Stimulated activated CD8-positive, alpha-beta memory T cell treated with anti-CD3 and anti-CD28 coated beads, Interleukin-4, amount 100 ng/mL, for 1 hour (primary cell): ENCODE data around the gene LRRTM4.
"Not testable (repeated sequence)": the region's sequence is repeated elsewhere in the genome, so short reads cannot be mapped to it uniquely, and the experiment has no call there.

Experiments
- DNase-seq, 2 donors: peaks; one replicate each; pipeline ENCODE4 v3.0.0-alpha.2; 2020; ENCODE audit warnings: low read depth in 2 of 2, low spot score in 1 of 2

Gene LRRTM4

DNA sequence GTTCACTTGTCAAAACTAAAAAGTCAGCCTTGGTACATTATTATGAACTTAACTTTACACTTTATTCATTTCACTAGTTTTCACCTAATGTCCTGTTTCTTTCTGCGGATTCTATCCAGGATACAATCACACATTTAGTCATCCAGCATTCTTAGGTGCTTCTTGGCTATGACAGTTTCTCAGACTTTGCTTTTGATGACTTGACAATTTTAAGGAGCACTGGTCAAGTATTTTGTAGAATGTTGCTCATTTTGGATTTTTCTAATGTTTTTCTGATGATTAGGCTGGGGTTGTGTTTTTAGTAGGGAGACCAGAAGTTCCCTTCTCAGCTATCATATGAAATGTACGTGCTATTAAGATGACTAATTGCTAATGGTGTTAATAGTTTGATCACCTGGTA, 601.2 kb downstream of the LRRTM4 start:
- DNase-seq, result no peak

DNA sequence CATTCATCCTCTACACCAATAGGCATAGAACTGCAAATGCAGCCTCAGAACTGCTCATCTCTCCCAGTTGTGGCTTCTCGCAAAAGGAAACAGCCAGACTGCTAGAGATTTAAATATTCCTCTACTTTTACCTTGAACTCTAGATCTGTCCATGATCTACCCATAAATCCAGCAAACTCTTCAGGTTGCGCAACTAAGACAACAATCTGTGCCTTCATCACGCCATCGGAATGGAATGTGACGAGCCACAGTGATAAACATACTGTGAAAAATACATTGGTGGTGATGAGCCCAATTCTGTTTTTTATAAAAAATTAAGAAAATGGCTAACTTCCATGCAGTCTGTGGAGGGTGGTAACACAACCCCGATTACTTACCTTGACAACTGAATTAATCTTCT, 626.7 kb downstream of the LRRTM4 start:
- DNase-seq, result no peak

- no peak for DNase-seq
These were observed 651.6 kb downstream of the LRRTM4 start for GRCh38 chr2:76870581-76870980.

DNA sequence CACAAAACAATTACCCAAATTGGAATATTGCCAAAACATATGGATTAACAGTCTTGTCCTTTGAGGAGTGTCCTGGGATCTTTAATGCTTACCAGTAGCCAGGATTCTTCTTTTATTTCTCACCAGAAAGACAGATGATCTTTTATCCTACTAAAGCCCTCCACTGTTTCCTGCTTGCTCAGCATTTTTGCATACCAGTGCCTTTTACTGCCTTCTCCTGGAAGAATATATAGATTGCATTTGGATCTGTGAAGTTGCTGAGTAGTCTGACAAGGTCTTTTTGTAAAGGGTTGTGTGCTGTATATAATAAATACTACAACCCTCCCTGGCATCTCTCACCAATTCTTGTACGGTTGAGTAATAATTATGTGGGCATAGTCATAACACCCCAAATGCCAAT, 652.2 kb downstream of the LRRTM4 start:
- no peak for DNase-seq

- DNase-seq, result no peak
These were observed 654.3 kb downstream of the LRRTM4 start for GRCh38 chr2:76867854-76868253.

DNA sequence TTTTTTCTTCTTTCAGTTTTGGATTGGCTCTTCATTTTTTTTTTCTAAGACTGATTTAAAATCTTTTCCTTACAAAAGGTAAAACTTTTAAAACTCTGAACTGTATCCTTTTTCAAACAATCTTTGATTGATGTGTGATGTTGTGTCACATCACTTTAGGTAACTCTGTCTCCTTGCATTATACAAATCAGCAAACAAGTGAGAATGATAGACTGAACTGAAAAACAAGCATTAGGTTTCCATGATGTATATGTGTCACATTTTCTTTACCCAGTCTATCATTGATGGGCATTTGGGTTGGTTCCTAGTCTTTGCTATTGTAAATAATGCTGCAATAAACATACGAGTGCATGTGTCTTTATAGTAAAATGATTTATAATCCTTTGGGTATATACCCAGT, 655.7 kb downstream of the LRRTM4 start:
- DNase-seq, result no peak

GRCh38 chr2:76862901-76863300, 659.3 kb downstream of the LRRTM4 start:
- no peak for DNase-seq

DNA sequence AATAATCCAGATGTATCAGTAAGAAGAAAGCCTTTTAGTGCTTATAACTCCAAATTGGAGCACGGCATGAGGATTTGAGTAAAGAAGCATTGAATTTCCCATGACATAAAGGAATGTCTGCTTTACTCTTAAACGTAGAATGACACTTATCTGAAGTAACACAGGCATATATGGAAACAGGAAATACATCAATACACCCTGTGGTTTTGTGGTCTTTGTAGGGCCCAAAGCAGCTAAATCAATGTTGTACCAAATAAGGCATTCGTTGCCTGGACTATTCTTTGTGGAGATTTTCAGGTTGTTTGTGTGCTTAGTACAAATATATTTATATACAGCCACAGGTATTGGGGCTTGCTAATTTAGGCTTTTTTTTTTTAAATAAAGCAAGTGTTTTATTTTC, 660.5 kb downstream of the LRRTM4 start:
- no peak for DNase-seq

DNA sequence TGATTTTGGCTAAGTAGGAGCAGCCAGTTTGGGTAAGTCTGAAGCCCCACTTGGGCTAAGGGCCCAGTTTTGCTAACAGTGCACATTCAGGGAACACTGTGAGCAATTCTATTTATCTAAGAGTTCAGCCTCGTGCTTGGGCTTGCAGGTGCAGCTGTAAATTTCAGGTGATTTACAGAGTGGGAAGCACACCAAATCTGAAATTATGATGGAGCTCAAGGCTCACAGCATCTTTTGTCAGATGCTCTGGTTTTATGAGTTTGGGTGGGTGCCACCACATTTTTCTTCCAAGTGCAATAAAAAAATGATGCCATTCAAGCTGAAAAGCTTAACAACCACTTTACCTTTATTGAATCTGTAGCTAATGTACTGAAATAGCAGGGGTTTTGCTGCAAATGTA, 671.2 kb downstream of the LRRTM4 start:
- DNase-seq, result no peak

DNA sequence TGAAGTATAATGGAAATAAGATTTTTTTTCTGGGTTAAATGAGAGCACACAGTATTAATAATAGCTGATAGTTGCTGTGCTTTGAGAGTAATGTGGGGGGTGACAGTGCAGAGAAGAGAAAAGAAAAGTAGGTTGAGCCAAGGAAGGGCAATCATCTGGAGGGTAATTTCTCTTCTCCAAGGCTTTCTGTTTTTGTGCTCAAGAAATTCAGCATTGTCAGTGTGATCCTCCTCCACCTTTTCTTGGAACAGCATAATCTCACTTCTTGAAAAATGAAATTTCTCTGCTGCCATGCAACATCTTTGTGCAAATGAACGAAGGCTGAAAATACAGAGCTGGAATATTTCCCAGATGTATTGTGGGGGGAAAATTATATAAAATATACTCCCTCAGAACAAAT, 673.1 kb downstream of the LRRTM4 start:
- no peak for DNase-seq

DNA sequence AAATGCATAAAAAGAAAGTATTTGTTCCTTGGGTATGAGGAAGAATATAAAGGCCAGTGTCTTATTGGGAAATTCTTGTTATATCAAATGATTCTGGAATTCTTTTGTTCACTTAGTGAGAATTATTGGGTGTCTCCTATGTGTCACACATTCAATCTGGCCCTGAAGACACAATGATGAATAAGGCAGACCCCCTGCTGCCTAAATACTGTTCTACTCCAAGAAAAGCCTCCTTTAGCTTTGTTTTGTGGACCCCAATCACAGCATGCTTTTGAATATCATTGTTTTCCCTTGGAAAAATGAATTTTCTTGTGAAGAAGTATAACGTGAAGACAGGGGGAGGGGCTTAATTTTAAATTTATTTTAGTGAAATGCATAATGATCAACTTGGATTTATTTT, 682.4 kb downstream of the LRRTM4 start:
- DNase-seq, result no peak

DNA sequence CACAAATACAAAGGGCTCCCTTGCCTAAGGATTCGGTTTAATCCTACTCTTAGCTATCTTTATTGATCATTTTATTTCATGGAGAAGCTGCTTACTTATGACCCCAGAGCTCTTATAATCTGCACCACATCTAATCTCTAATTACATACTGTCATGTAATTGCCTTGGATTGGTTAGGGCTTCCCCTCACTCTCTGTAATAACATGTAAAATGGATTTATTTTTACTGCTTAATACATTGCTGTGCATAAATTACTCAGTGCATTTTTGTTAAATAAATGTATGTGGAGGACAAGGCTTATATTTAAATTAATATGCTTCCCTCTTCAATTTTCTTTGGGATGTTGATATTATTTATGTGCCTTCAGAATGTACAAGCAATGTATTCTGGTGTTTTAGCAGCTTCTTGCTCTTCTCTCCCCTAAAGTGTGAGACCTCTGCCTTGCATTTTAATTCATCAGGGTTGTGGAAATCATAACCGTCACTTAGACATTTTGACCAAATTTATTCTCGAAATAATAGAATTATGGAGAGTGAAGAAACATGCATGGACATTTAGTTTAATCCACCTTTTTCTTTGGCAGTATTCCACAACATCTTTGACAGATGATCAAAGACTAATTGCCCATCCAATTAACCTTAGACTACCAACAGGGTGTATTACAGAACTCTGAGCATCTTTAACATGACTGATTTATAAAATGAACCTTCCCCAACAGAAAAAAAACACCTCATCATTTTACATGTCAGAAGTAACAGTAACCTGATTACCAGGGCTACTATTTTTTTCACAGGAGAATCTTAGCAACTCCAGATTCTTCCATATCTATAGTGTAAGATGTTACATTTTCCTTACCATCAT, 692.6 kb downstream of the LRRTM4 start:
- no peak for DNase-seq

DNA sequence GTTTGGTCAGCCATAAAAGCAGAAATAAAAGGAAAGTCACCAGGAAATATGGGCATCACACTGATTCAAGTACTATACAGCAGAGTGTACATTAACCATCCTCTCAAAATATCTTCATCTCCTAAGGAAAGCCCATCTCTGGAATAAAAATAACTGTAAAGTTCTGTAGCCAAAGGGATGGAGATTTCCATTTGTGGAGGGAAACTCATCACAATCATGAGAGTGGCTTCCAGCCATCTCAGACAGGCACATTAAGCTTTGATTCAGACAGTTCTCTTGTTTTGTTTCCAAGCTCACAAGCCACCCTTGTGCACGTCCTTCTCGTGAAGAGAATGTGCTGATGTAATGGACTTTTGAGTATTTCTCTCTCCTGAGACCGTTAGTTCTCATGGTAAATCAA, 695.5 kb downstream of the LRRTM4 start:
- no peak for DNase-seq

GRCh38 chr2:76825140-76825970, 696.8 kb downstream of the LRRTM4 start:
- no peak for DNase-seq

GRCh38 chr2:76821731-76822130, 700.4 kb downstream of the LRRTM4 start:
- no peak for DNase-seq

DNA sequence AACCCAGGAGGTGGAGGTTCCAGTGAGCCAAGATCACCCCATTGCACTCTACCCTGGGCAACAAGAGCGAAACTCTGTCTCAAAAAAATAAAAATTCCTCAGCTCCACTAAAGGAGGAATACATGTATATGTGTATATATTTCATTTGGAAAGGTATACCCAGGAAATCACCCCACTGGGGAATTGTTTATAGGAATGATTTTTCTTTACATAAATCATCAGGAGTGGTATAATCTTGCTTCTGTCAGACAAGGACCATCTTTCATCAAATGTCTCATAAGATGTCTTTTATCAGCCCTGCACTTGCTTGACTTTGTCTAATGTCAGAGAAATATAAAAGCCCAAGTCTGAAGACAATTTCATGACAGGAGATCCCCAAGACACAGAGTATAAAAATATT, 709.1 kb downstream of the LRRTM4 start:
- DNase-seq, result no peak

- DNase-seq, result no peak
These were observed 710.0 kb downstream of the LRRTM4 start for GRCh38 chr2:76812156-76812555.

DNA sequence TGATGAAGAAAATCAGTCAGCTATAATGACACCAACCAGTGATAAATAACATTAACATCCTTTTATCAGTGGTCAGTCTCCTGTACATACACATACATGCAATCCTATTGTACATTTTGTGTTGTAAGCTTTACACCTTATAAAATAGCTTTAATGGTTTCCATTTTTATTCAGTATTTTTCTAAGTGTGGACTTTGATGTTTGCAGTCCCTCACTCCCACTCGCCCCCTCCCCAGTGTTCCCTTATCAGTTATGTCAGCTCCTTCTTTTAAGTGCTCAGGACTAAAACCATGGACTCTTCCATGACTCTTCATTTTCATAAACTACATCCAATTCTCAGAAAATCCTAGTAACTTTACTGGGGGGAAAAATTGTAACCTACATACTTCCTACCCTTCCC, 713.0 kb downstream of the LRRTM4 start:
- no peak for DNase-seq

- no peak for DNase-seq
These were observed 713.4 kb downstream of the LRRTM4 start for GRCh38 chr2:76808732-76809131.

GRCh38 chr2:76793647-76794334, 728.4 kb downstream of the LRRTM4 start:
- DNase-seq, result no peak

GRCh38 chr2:76781313-76781712, 740.9 kb downstream of the LRRTM4 start:
- DNase-seq, result not testable (repeated sequence)

DNA sequence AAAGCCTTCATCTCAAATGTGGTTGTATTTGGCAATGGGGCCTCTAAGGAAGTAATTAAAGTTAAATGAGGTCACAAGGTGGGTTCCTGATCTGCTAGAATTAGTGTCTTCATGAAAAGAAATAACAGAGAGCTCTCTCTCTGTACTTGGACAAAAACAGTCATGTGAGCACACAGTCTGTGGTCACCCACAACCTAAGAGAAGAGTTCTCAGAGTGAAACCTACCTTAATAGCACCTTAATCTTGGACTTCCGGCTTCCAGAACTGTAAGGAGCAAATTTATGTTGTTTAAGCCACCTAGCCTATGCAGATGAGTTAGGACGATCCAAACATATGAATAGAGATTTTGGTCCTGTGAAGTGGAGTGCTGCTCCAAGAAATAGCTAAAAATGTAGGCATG, 758.9 kb downstream of the LRRTM4 start:
- no peak for DNase-seq
